ENCODE results near the gene PSMA3. TPM values are rescaled to one million over a fixed set of nuclear protein-coding genes. Genes with fewer than 3 reads are reported as not detected.

Gene PSMA3
- total and polyA plus RNA-seq, 2 of the 8 experiments (the other 6 are each of a cell fraction or from before 2014, with no cell fraction given), result 285 to 507 TPM

DNA sequence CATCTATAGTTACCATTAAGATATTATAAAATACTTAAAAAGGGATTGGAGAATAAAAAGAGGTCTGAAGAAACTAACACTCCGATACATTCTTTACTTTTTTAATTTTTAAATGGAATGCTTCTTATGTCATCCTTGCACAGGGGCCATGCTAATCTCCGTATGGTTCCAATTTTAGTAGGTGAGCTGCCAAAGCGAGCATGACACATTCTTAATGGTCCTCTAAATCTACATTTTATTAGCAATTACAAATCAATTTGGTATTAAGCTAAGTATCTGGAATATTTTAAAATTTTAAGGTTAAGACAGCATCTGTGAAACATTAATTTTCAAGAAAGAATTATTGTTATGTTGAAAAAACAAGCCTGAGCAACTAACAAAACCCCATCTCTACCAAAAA is 47.5 kb downstream of the PSMA3 start (continued):
- TF ChIP-seq TAF7 (optimal IDR thresholded peaks at IDR 0.05; ENCODE audit: borderline replicate concordance, low read depth, low read length), result no peak
- no peak for TF ChIP-seq JUND (IDR thresholded peaks at IDR 0.05; ENCODE audit: low read length)
- no peak for TF ChIP-seq USF2 (IDR thresholded peaks at IDR 0.05; ENCODE audit: low read length)
- no peak for TF ChIP-seq GABPA (IDR thresholded peaks at IDR 0.05; ENCODE audit: borderline replicate concordance, insufficient read depth, low read length)
